HG03108 (cell line): ENCODE data around the gene TTYH3.

Experiments
- ATAC-seq: cut with Tn5 transposase; IDR thresholded peaks from one replicate; pipeline ENCODE4 v1.9.1; 2021; ENCODE audit warnings: moderate library complexity; ENCODE audit not compliant: unreplicated experiment

TTYH3 gene

GRCh38 chr7:2701832-2702593, 70.2 kb downstream of the TTYH3 start:
- no peak for ATAC-seq

- ATAC-seq: no peak
Observed at GRCh38 chr7:2702594-2702957, 70.8 kb downstream of the TTYH3 start.

GRCh38 chr7:2705371-2706096, 73.7 kb downstream of the TTYH3 start:
- no peak for ATAC-seq

DNA sequence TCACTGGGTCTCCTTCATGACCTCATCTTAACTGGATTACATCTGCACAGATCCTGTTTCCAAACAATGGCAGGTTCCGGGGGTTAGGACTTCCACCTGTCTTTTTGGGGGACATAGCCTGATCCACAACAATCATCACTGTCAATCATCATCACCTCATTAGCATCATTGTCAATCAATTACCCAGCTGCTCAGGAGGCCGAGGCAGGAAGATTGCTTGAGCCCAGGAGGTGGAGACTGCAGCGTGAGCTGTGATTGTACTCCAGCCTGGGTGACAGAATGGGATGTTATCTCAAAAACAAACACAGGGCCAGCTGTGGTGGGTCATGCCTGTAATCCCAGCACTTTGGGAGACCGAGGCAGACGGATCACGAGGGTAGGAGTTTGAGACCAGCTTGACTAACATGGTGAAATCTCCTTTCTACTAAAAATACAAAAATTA, 74.9 kb downstream of the TTYH3 start:
- ATAC-seq: no peak

DNA sequence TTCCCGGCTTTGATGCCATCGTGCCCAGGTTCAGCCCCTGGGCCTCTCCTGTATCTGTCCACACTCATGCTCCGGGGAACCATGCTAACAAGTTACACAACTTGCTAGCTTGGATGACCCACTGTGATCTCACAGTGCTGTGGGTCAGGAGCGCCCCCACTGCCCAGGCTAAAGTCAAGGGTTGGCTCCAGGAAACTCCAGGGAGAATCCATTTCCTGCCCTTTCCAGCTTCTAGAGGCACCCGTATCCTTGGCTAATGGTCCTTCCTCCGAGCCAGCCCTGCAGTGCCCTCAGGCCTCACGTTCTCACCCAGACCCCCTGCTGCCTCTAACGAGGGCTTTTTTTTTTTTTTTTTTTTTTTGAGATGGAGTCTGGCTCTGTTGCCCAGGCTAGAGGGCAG, 75.7 kb downstream of the TTYH3 start:
- ATAC-seq: no peak

GRCh38 chr7:2708041-2708440, 76.3 kb downstream of the TTYH3 start:
- no peak for ATAC-seq

DNA sequence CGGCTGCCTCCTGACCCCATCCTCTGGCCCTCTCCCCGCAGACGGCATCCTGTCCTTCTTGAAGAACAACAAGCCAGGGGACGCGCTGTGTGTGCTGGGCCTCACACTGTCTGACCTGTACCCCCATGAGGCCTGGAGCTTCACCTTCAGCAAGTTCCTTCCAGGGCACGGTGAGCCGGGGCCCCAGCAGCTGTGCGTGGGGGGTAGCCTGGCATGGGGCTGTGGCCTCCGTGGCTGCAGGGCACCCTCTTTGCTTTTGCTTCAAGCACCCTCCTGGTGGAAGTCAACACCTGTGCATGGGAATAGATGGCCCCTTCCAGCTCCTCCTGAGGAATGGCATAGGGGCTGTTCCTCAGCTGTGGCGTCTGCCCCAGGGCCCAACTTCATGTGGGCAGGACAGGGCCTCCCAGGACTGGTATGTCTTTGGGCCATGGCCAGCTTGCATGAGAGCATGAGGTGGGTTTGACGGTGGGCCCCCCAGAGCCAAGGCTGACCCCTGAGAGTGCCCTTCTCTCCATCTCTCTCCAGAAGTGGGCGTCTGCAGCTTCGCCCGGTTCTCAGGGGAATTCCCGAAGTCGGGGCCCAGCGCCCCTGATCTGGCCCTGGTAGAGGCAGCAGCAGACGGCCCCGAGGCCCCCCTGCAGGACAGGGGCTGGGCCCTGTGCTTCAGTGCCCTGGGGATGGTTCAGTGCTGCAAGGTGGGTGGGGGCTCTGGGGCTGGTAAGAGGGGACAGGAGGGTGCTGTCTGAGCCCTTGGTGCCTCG, 76.9 kb downstream of the TTYH3 start:
- ATAC-seq: no peak

DNA sequence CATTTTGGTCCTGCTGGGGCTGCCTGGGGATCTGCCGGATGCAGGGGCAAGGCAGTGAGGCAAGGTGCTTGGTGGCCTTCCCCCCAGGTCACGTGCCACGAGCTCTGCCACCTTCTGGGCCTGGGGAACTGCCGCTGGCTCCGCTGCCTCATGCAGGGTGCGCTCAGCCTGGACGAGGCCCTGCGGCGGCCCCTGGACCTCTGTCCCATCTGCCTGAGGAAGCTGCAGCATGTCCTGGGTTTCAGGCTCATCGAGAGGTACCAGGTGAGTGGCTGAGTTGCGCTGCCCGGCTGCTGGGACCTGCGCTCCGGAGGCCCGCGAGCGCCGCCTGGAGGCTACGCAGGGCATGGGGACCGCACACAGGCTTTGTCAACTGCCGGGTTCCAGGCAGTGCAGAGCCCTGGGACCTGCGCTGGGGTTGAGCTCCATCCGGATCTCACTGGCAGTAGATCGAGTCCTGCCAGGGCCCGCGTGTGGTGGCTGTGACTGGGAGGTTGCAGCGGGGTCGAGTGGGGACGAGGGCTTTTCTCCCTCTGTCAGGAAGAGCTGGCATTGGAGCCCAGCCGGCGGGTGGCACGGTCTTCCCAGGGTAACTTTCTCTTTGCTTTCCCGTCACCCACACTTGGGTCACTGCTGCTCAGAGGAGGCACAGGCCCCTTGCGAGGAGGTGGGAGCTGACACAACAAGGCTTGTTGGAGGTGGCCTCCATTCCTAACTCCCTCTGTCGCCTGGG, 77.9 kb downstream of the TTYH3 start:
- peak; percentile 71 for ATAC-seq

DNA sequence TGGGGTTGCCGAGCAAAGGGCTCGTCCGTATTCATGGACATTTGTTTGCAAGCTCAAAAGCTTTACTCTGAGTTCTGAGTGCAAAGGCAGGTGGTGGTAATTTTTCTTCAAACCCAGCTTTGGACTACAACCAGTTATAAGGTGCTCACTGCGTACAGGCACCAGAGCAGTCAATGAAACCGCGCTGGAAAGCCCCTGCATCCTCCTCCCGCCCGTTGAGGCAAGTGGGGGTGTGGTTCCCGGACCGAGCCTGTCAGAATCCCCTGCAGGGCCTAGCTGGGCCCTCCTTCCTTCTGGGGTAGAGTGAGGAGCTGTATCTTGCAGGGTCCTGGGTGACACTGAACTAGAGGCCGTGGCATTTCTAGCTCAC, 78.5 kb downstream of the TTYH3 start:
- ATAC-seq: peak; percentile 35

DNA sequence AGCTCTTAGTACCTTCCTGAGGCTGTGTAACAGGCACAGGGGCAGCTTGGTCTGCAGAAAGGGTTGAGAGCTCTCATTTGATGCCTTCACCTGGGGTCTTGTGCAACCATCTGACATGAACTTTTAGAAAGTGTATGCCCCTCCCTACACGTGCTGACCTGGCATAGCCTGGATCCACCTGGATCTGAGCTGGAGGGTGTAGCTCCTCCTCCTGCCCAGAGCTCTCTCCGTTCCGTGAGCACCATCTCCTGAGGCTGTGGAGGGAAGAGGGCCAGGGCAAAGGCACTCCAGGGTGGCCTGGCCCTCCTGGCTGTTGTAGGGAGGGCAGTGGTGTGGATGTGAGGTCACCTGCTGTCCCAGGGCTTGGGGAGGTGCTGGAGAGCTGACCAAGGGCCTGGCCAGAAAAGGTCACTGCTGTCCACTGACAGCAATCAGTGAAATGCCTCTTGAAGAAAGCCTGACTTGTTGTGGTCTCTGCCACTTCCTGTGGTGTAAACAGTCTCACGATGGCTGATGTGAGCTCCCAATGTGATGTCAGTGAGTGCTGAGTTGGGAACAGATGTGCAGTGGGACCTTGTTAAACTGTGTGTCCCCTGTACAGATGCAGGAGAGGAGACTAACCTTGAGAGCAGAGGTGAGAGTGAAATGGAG, 79.2 kb downstream of the TTYH3 start:
- ATAC-seq: peak; percentile 49

- ATAC-seq: no peak
Observed at GRCh38 chr7:2711895-2712675, 80.3 kb downstream of the TTYH3 start.

DNA sequence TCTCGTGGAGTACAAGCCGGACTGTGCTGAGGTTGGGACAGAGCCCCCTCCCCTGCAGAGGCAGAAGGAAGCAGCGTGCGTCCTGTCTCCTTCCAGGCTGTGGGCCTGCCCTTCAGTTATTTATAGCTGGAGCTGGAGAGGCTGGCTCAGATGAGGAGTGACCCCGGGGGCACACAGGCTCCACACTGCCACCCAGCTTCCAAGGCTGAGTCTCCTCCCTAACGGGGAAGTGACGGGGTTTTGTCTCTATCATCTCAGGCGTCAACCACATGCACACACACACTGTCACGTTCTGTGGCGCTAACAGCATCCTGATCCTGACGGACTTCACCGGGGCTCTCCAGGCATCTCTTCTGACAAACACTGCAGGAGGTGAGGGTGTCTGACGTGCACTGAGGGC, 81.6 kb downstream of the TTYH3 start:
- no peak for ATAC-seq

DNA sequence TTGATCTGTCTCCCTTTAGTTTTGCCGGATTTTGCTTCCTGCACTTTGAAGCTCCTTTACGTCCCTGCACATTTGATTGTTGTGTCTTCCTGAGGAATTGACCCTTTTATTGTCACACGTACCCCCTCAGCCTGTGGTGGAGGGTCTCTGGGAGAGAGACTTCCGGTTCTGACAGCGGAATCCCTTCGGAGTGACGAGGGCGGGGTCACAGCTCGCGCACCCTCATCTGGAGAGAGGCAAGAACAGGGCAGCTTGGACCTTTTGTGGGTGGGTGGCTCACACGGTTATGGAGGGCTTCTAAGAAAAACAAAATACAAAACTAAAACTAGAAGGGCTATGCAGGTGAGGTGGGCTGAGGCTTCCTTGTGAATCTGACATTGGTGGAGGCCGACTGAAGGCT, 82.2 kb downstream of the TTYH3 start:
- no peak for ATAC-seq
